WTC11 (cell line): ENCODE results near the gene AGBL1. TPM values are rescaled to one million over a fixed set of nuclear protein-coding genes. Genes with fewer than 3 reads are reported as not detected.
"Not testable (repeated sequence)": the region's sequence is repeated elsewhere in the genome, so short reads cannot be mapped to it uniquely, and the experiment has no call there.

Source experiments
- ATAC-seq: fragments of 200-7000 bp; cut with Tn5 transposase; 2 replicates; pipeline ENCODE4 v1.10.0; 2021; ENCODE audit warnings: mild to moderate bottlenecking, moderate library complexity
- CTCF ChIA-PET: fragments of 300-600 bp; sonication (Branson Sonifier 250); formaldehyde crosslinking; loops from one replicate; lab custom pipeline; 2021; ENCODE audit warnings: antibody characterized with exemption; lab: Charles Lee
- POLR2A ChIA-PET: fragments of 350-600 bp; sonication (Branson Sonifier 250); formaldehyde crosslinking; loops from one replicate; lab custom pipeline; 2021; ENCODE audit warnings: antibody characterized with exemption; lab: Charles Lee
- DNase-seq: peaks from one replicate; pipeline ENCODE4 v3.0.0; 2021; ENCODE audit warnings: low spot score
- H3K27ac Mint-ChIP-seq: 2 replicates; pipeline ENCODE4 v1.8.0; 2021; ENCODE audit warnings: mixed read lengths
- H3K27me3 Mint-ChIP-seq: 2 replicates; pipeline ENCODE4 v1.8.0; 2021; ENCODE audit warnings: low read depth, mild to moderate bottlenecking, moderate library complexity, mixed read lengths
- H3K36me3 Mint-ChIP-seq: 2 replicates; pipeline ENCODE4 v1.8.0; 2021; ENCODE audit warnings: mixed read lengths
- H3K4me1 Mint-ChIP-seq: 2 replicates; pipeline ENCODE4 v1.8.0; 2022; ENCODE audit warnings: mixed read lengths
- H3K4me3 Mint-ChIP-seq: 2 replicates; pipeline ENCODE4 v1.8.0; 2021; ENCODE audit warnings: mild to moderate bottlenecking, moderate library complexity, mixed read lengths
- H3K9me3 Mint-ChIP-seq: 2 replicates; pipeline ENCODE4 v1.8.0; 2021; ENCODE audit warnings: mixed read lengths
- ATF6 ChIP-seq: sonication (generic); formaldehyde crosslinking; IDR thresholded peaks from 2 replicates; pipeline ENCODE4 v1.8.1; 2023; ENCODE audit warnings: mild to moderate bottlenecking, missing genetic modification reagents
- CREM ChIP-seq: sonication (generic); formaldehyde crosslinking; IDR thresholded peaks from 2 replicates; pipeline ENCODE4 v1.8.1; 2022; ENCODE audit warnings: mild to moderate bottlenecking, missing genetic modification reagents, moderate library complexity
- EMX1 ChIP-seq: fragments of 250-450 bp; sonication (Bioruptor Pico); IDR thresholded peaks from 2 replicates; pipeline ENCODE4 v1.8.0; 2021; ENCODE audit warnings: mild to moderate bottlenecking
- FOXJ3 ChIP-seq: sonication (generic); formaldehyde crosslinking; IDR thresholded peaks from 2 replicates; pipeline ENCODE4 v1.9.0; 2021; ENCODE audit warnings: missing genetic modification reagents, mild to moderate bottlenecking, borderline replicate concordance
- HMGA2 ChIP-seq: fragments of 250-450 bp; sonication (Bioruptor Pico); IDR thresholded peaks from 2 replicates; pipeline ENCODE4 v1.4.0; 2021; ENCODE audit warnings: mild to moderate bottlenecking, moderate library complexity
- KAT7 ChIP-seq: sonication (generic); formaldehyde crosslinking; IDR thresholded peaks from 2 replicates; pipeline ENCODE4 v1.8.1; 2023; ENCODE audit warnings: missing genetic modification reagents, mild to moderate bottlenecking, borderline replicate concordance
- PREB ChIP-seq: sonication (generic); formaldehyde crosslinking; IDR thresholded peaks from 2 replicates; pipeline ENCODE4 v1.8.1; 2022; ENCODE audit warnings: mild to moderate bottlenecking, missing genetic modification reagents, moderate library complexity, borderline replicate concordance
- RELA ChIP-seq: sonication (generic); formaldehyde crosslinking; IDR thresholded peaks from 2 replicates; pipeline ENCODE4 v1.8.1; 2022; ENCODE audit warnings: missing genetic modification reagents, mild to moderate bottlenecking, borderline replicate concordance
- SMAD4 ChIP-seq: sonication (generic); formaldehyde crosslinking; IDR thresholded peaks from 2 replicates; pipeline ENCODE4 v1.8.0; 2022; ENCODE audit warnings: mild to moderate bottlenecking, missing genetic modification reagents
- SP1 ChIP-seq: sonication (generic); formaldehyde crosslinking; conservative IDR thresholded peaks from 2 replicates; pipeline ENCODE4 v1.8.1; 2022; ENCODE audit warnings: missing genetic modification reagents
- TCF7 ChIP-seq: sonication (generic); formaldehyde crosslinking; IDR thresholded peaks from 2 replicates; pipeline ENCODE4 v1.8.0; 2022; ENCODE audit warnings: mild to moderate bottlenecking, low read depth, missing genetic modification reagents, moderate library complexity
- TEAD1 ChIP-seq: sonication (generic); formaldehyde crosslinking; IDR thresholded peaks from 2 replicates; pipeline ENCODE4 v1.8.0; 2022; ENCODE audit warnings: mild to moderate bottlenecking, missing genetic modification reagents
- ZNF121 ChIP-seq: sonication (generic); formaldehyde crosslinking; IDR thresholded peaks from 2 replicates; pipeline ENCODE4 v1.8.0; 2023; ENCODE audit warnings: missing genetic modification reagents
- ZNF219 ChIP-seq: sonication (generic); formaldehyde crosslinking; IDR thresholded peaks from 2 replicates; pipeline ENCODE4 v1.8.0; 2023; ENCODE audit warnings: missing genetic modification reagents, mild to moderate bottlenecking, borderline replicate concordance
- total RNA-seq: library from RNA; stranded (reverse); gene quantifications from 3 replicates; pipeline ENCODE4 v1.2.3, GENCODE V29; 2021
- TF ChIP-seq, protein P1 (sequence below): fragments of 200-600 bp; IDR thresholded peaks from 2 replicates; pipeline ENCODE4 v1.8.0; 2022; ENCODE audit warnings: antibody characterized with exemption
- TF ChIP-seq, protein P2 (sequence below): sonication (generic); formaldehyde crosslinking; IDR thresholded peaks from 2 replicates; pipeline ENCODE4 v1.8.1; 2023; ENCODE audit warnings: mild to moderate bottlenecking, missing genetic modification reagents

The AGBL1 gene
- total RNA-seq, 1 experiment from 2014 or later, result not detected

- TF ChIP-seq ATF6 (CRISPR knock-in tag) (no peak), RELA (no peak), ZNF219 (CRISPR knock-in tag) (no peak), EMX1 (no peak), ZNF121 (CRISPR knock-in tag) (no peak), CREM (no peak), TEAD1 (CRISPR knock-in tag) (no peak), KAT7 (CRISPR knock-in tag) (no peak), PREB (no peak), TCF7 (no peak), FOXJ3 (no peak), SP1 (CRISPR knock-in tag) (no peak), SMAD4 (CRISPR knock-in tag) (no peak), HMGA2 (CRISPR knock-in tag) (no peak)
- TF ChIP-seq, protein P1, sequence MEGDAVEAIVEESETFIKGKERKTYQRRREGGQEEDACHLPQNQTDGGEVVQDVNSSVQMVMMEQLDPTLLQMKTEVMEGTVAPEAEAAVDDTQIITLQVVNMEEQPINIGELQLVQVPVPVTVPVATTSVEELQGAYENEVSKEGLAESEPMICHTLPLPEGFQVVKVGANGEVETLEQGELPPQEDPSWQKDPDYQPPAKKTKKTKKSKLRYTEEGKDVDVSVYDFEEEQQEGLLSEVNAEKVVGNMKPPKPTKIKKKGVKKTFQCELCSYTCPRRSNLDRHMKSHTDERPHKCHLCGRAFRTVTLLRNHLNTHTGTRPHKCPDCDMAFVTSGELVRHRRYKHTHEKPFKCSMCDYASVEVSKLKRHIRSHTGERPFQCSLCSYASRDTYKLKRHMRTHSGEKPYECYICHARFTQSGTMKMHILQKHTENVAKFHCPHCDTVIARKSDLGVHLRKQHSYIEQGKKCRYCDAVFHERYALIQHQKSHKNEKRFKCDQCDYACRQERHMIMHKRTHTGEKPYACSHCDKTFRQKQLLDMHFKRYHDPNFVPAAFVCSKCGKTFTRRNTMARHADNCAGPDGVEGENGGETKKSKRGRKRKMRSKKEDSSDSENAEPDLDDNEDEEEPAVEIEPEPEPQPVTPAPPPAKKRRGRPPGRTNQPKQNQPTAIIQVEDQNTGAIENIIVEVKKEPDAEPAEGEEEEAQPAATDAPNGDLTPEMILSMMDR, result no peak
- TF ChIP-seq, protein P2, sequence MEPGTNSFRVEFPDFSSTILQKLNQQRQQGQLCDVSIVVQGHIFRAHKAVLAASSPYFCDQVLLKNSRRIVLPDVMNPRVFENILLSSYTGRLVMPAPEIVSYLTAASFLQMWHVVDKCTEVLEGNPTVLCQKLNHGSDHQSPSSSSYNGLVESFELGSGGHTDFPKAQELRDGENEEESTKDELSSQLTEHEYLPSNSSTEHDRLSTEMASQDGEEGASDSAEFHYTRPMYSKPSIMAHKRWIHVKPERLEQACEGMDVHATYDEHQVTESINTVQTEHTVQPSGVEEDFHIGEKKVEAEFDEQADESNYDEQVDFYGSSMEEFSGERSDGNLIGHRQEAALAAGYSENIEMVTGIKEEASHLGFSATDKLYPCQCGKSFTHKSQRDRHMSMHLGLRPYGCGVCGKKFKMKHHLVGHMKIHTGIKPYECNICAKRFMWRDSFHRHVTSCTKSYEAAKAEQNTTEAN (CRISPR knock-in tag), result no peak
- CTCF ChIA-PET, result interaction anchor here (0.6 kb wide), 1 partner anchor 120 kb away, joined by 3 read pairs; no protein-coding TSS in a partner anchor
- H3K36me3 Mint-ChIP-seq, result 0 out of 2 replicates have a peak, but pooled peaks cover 2% of the 10 kb centered on the region
- ATAC-seq, result no peak
- peak overlapping the region; percentile 85 for H3K27ac Mint-ChIP-seq
- DNase-seq, result no peak
- no peak overlapping the region for H3K4me3 Mint-ChIP-seq
- peaks cover 42% of the 10 kb centered on the region for H3K4me1 Mint-ChIP-seq
- peaks cover 4% of the 10 kb centered on the region for H3K9me3 Mint-ChIP-seq
- H3K27me3 Mint-ChIP-seq, result no peaks in the 10 kb centered on the region
- POLR2A ChIA-PET, result no interaction called here
Measured at GRCh38 chr15:86121568-86122225, 42.0 kb downstream of the AGBL1 start.

GRCh38 chr15:86122691-86123391, 43.2 kb downstream of the AGBL1 start:
- H3K36me3 Mint-ChIP-seq, POLR2A ChIA-PET: not testable (repeated sequence)
- peak; percentile 75 for ATAC-seq
- H3K27ac Mint-ChIP-seq, result peak overlapping the region; percentile 75
- CTCF ChIA-PET, result interaction anchor here (0.6 to 1.0 kb wide), 2 partner anchors 121 to 264 kb away, joined by 3 to 4 read pairs; no protein-coding TSS in a partner anchor
- TF ChIP-seq TEAD1 (CRISPR knock-in tag), result peak; percentile 51; the same call in 1 of the 2 replicates
- TF ChIP-seq, all 79 proteins: peak for 1; not testable (repeated sequence) for 78
- H3K27me3 Mint-ChIP-seq, DNase-seq, H3K9me3 Mint-ChIP-seq: not testable (repeated sequence)
- H3K4me1 Mint-ChIP-seq, result peaks cover 42% of the 10 kb centered on the region
- peak overlapping the region; percentile 7; the same call in 1 of the 2 replicates for H3K4me3 Mint-ChIP-seq
